Lung (tissue), 12 donors: ENCODE measurements around the gene ANKMY2. TPM values are rescaled to one million over a fixed set of nuclear protein-coding genes. Genes with fewer than 3 reads are reported as not detected.

ENCODE experiments used
- ATAC-seq: fragments of 200-7000 bp; cut with Tn5 transposase; one replicate; pipeline ENCODE4 v1.9.1; 2020; ENCODE audit warnings: moderate number of reproducible peaks; ENCODE audit not compliant: insufficient read depth, low FRiP score
- DNase-seq, 3 donors: peaks; one replicate each; pipeline ENCODE4 v3.0.0-alpha.2; 2013 to 2017
- H3K27ac ChIP-seq, 2 donors: one replicate each; pipeline ENCODE4 v1.5.1; 2013; ENCODE audit warnings: mild to moderate bottlenecking in 2 of 2, moderate library complexity in 2 of 2, control low read depth in 1 of 2, inconsistent platforms in 1 of 2, low read depth in 1 of 2, low read length in 1 of 2
- H3K27me3 ChIP-seq, 3 donors: one replicate each; pipeline ENCODE4 v1.5.1; 2013; ENCODE audit warnings: low read length in 2 of 3; ENCODE audit not compliant: control insufficient read depth in 3 of 3, insufficient read depth in 3 of 3
- H3K36me3 ChIP-seq, 4 donors: one replicate each; pipeline ENCODE4 v1.5.1; 2013; ENCODE audit warnings: low read length in 4 of 4, mild to moderate bottlenecking in 1 of 4, moderate library complexity in 1 of 4; ENCODE audit not compliant: control insufficient read depth in 4 of 4, insufficient read depth in 4 of 4
- H3K4me1 ChIP-seq, 5 donors: one replicate each; pipeline ENCODE4 v1.5.1; 2013; ENCODE audit warnings: low read length in 5 of 5, mild to moderate bottlenecking in 2 of 5, moderate library complexity in 1 of 5; ENCODE audit not compliant: control insufficient read depth in 5 of 5, insufficient read depth in 5 of 5
- H3K4me3 ChIP-seq: one replicate; pipeline ENCODE4 v1.5.1; 2013; ENCODE audit warnings: mild to moderate bottlenecking, control low read depth, moderate library complexity
- H3K9ac ChIP-seq, 2 donors: one replicate each; pipeline ENCODE4 v1.5.1; 2013; ENCODE audit warnings: low read length in 2 of 2, control low read depth in 1 of 2; ENCODE audit not compliant: insufficient read depth in 1 of 2
- H3K9me3 ChIP-seq, 4 donors: one replicate each; pipeline ENCODE4 v1.5.1; 2013; ENCODE audit warnings: low read length in 3 of 4, mild to moderate bottlenecking in 1 of 4, moderate library complexity in 1 of 4; ENCODE audit not compliant: control insufficient read depth in 4 of 4, insufficient read depth in 3 of 4
- WGBS, 2 donors: extraction: QIAGEN DNeasy Blood & Tissue Kit; methylation state at CpG; one replicate each; pipeline ENCODE4 v1.1.7; 2013; 5-methylcytosine and 5-hydroxymethylcytosine counted together
- polyA plus RNA-seq, 2 donors: library from polyadenylated mRNA; stranded (reverse); fragments of 200-250 nt; gene quantifications; one replicate each; pipeline ENCODE4 v1.2.1, GENCODE V29; 2013
- total RNA-seq, 2 donors: library from RNA; depleted of rRNA in 1 of 2; stranded (reverse); fragments of >200 nt in 1 of 2; gene quantifications; one replicate each; pipeline ENCODE4 v1.2.1, GENCODE V29; 2014 to 2021
- TF ChIP-seq, protein P1 (sequence below): IDR thresholded peaks from 2 replicates; pipeline ENCODE4 v1.5.1; 2012; ENCODE audit warnings: mild to moderate bottlenecking; ENCODE audit errors: control extremely low read depth, extremely low read depth
- donor health status: control.
- donor health status: control.
- donor health status: Bipolar disorder and iron deficiency.
- donor health status: healthy.
- donor health status: DM: yes; HTN: yes; CAD: no.

Gene ANKMY2
- total and polyA plus RNA-seq, 4 donors: 4.9 to 26.2 (median 9.7) TPM

DNA sequence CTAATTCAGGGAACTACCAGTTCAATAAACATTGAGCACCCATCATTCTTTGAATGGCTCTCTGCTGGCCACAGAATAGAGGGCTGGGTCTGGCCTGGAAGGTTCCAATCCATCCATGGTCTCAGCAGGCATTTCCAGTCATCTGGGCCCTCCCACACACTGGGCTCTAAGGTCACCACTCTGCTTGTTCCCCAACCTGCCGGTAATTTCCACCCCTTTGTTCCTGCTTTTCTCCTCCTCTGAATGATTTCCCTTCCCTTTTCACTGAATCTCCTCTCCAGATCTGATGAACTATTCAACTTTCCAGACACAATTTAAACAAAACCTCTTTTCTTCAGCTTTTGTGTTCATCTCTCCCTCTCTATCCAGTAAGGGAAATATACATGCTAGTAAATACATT lies 3.0 kb upstream of the ANKMY2 start:
- no peak for ATAC-seq
- Histone ChIP-seq H3K4me3 (no peak overlapping the region), H3K36me3 (peaks cover 0 to 4% (median 0%) of the 10 kb centered on the region in 4 donors), H3K27ac (peak overlapping the region in 1 of 2 donors; percentile 35), H3K9ac (no peak overlapping the region), H3K27me3 (no peaks in the 10 kb centered on the region), H3K9me3 (peaks cover 0 to 2% (median 0%) of the 10 kb centered on the region in 4 donors), H3K4me1 (peaks cover 6 to 25% (median 16%) of the 10 kb centered on the region in 5 donors)
- TF ChIP-seq, protein P1, sequence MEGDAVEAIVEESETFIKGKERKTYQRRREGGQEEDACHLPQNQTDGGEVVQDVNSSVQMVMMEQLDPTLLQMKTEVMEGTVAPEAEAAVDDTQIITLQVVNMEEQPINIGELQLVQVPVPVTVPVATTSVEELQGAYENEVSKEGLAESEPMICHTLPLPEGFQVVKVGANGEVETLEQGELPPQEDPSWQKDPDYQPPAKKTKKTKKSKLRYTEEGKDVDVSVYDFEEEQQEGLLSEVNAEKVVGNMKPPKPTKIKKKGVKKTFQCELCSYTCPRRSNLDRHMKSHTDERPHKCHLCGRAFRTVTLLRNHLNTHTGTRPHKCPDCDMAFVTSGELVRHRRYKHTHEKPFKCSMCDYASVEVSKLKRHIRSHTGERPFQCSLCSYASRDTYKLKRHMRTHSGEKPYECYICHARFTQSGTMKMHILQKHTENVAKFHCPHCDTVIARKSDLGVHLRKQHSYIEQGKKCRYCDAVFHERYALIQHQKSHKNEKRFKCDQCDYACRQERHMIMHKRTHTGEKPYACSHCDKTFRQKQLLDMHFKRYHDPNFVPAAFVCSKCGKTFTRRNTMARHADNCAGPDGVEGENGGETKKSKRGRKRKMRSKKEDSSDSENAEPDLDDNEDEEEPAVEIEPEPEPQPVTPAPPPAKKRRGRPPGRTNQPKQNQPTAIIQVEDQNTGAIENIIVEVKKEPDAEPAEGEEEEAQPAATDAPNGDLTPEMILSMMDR: no peak
- DNase-seq: no peak
- 36 to 42% methylated on average over 1 of the region's 1 CpG for WGBS, 2 donors

DNA sequence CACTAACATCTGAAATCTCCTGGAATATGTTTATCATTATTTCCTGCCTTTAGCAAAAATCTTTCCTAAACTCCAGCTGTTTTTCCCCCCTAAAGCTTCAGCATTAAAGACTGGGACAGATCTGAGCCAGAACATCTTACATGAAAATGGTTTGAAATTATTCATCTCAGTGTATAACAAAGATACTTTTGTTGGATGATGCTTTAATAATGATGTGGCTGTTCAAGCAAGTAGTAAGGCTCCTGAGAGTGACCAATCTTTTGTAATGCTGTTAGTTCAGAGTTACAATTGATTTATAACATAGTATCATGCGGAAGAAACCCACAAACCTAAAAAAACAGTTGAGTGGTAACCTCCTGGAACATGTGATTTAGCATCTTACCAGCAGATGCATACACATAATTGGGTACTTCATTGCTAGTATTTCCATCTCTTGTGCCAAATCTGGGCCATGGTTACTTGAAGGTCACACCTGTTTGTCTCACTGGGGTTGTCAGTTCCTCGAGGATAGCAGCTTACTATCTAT lies 1.9 kb upstream of the ANKMY2 start:
- H3K9ac ChIP-seq: peak overlapping the region in 1 of 2 donors; percentile 70
- peaks cover 6 to 31% (median 16%) of the 10 kb centered on the region in 5 donors for H3K4me1 ChIP-seq
- ATAC-seq: no peak
- H3K9me3 ChIP-seq: peaks cover 0 to 2% (median 0%) of the 10 kb centered on the region in 4 donors
- TF ChIP-seq, protein P1: no peak
- no peak overlapping the region for H3K4me3 ChIP-seq
- no peaks in the 10 kb centered on the region for H3K27me3 ChIP-seq
- peaks cover 0 to 4% (median 0%) of the 10 kb centered on the region in 4 donors for H3K36me3 ChIP-seq
- 34 to 52% methylated on average over 2 of the region's 2 CpGs for WGBS, 2 donors
- peak in 1 of 3 donors; percentile 23 for DNase-seq
- H3K27ac ChIP-seq: peak overlapping the region in 1 of 2 donors; percentile 78

GRCh38 chr7:16646472-16647072 lies 1.0 kb upstream of the ANKMY2 start:
- 1% methylated on average over 24 to 29 of the region's 29 CpGs for WGBS, 2 donors
- peaks cover 0 to 2% (median 0%) of the 10 kb centered on the region in 4 donors for H3K9me3 ChIP-seq
- DNase-seq: peak in 2 of 3 donors; percentile 48 to 53

More at GRCh38 chr7:16646472-16647072, 1.0 kb upstream of the ANKMY2 start:
- peak overlapping the region; percentile 53 to 80 for H3K9ac ChIP-seq
- no peak for ATAC-seq
- peaks cover 3 to 31% (median 11%) of the 10 kb centered on the region in 5 donors for H3K4me1 ChIP-seq
- TF ChIP-seq, protein P1: no peak
- peak overlapping the region; percentile 78 to 99 for H3K27ac ChIP-seq
- peak overlapping the region; percentile 100 for H3K4me3 ChIP-seq
- peaks cover 0 to 4% (median 0%) of the 10 kb centered on the region in 4 donors for H3K36me3 ChIP-seq
- no peaks in the 10 kb centered on the region for H3K27me3 ChIP-seq
